D341Med (cell line): ENCODE results near the gene CAGE1.
"Not testable (repeated sequence)": the region's sequence is repeated elsewhere in the genome, so short reads cannot be mapped to it uniquely, and the experiment has no call there.

ENCODE experiments used
- DNase-seq: peaks from one replicate; pipeline ENCODE4 v3.0.0; 2012; ENCODE audit warnings: low spot score

Gene CAGE1

GRCh38 chr6:7339007-7339732, 50.4 kb downstream of the CAGE1 start:
- peak; percentile 63 for DNase-seq

- no peak for DNase-seq
Measured at GRCh38 chr6:7338031-7338430, 51.5 kb downstream of the CAGE1 start.

- no peak for DNase-seq
Measured at GRCh38 chr6:7335519-7335918, 54.0 kb downstream of the CAGE1 start.

- no peak for DNase-seq
Measured at GRCh38 chr6:7334685-7335084, 54.9 kb downstream of the CAGE1 start.

- DNase-seq, result no peak
Measured at GRCh38 chr6:7332090-7332745, 57.3 kb downstream of the CAGE1 start.

GRCh38 chr6:7331452-7331851, 58.1 kb downstream of the CAGE1 start:
- DNase-seq, result no peak

- DNase-seq, result no peak
Measured at GRCh38 chr6:7328243-7328642, 61.3 kb downstream of the CAGE1 start.

GRCh38 chr6:7325750-7326149, 63.8 kb downstream of the CAGE1 start:
- no peak for DNase-seq

- no peak for DNase-seq
Measured at GRCh38 chr6:7324520-7324919, 65.0 kb downstream of the CAGE1 start.

GRCh38 chr6:7323074-7323473, 66.5 kb downstream of the CAGE1 start:
- DNase-seq, result no peak

- DNase-seq, result not testable (repeated sequence)
Measured at GRCh38 chr6:7321866-7322265, 67.7 kb downstream of the CAGE1 start.

- not testable (repeated sequence) for DNase-seq
Measured at GRCh38 chr6:7319406-7319805, 70.1 kb downstream of the CAGE1 start.

GRCh38 chr6:7317538-7317937, 72.0 kb downstream of the CAGE1 start:
- DNase-seq, result no peak

- no peak for DNase-seq
Measured at GRCh38 chr6:7316658-7317533, 72.6 kb downstream of the CAGE1 start.

GRCh38 chr6:7315948-7316365, 73.6 kb downstream of the CAGE1 start:
- DNase-seq, result no peak

GRCh38 chr6:7315087-7315947, 74.2 kb downstream of the CAGE1 start:
- DNase-seq, result not testable (repeated sequence)

- DNase-seq, result no peak
Measured at GRCh38 chr6:7314414-7314813, 75.1 kb downstream of the CAGE1 start.

- no peak for DNase-seq
Measured at GRCh38 chr6:7313505-7314165, 75.9 kb downstream of the CAGE1 start.

GRCh38 chr6:7312616-7313504, 76.7 kb downstream of the CAGE1 start, which contains the start of gene SSR1:
SSR1 (minus strand) TSS chr6:7313199; CDS start chr6:7313120, 79 bp downstream.
- DNase-seq, result peak; percentile 100
